ENCODE results near the gene MID1IP1. TPM values are rescaled to one million over a fixed set of nuclear protein-coding genes. Genes with fewer than 3 reads are reported as not detected.

MID1IP1 gene
- polyA plus RNA-seq, 4 donors = 19.4 to 30.8 (median 21.1) TPM

Other genes with a start within 250 kb of the MID1IP1 start
- gene TSPAN7, start 239.9 kb upstream of the MID1IP1 start, polyA plus RNA-seq (ENCODE audit: insufficient read length in 4 of 4) = 10 to 100 TPM; 41.9 to 64.6 (median 51.5) TPM